ENCODE data around the gene IQGAP2. TPM values are rescaled to one million over a fixed set of nuclear protein-coding genes. Genes with fewer than 3 reads are reported as not detected.

The IQGAP2 gene
- total RNA-seq (2014; rRNA removed) (not detected in 2 replicates), Bru-seq, nascent RNA (percentile 10 among the genes with signal in this experiment), BruChase-seq, experiment 1, labeled RNA remaining after a 6-hour chase (percentile 8 among the genes with signal in this experiment), BruChase-seq, experiment 2, labeled RNA remaining after a 2-hour chase (percentile 7 among the genes with signal in this experiment)
- long read RNA-seq: 0 reads

GRCh38 chr5:76402886-76403765, at the start of gene IQGAP2:
Gene IQGAP2 (plus strand): TSS chr5:76403285. CDS start chr5:76403546, 261 bp downstream.
- H3F3A ChIP-seq (ENCODE audit: low read length, unreplicated experiment): no peaks in the 10 kb centered on the region
- H3K4me2 ChIP-seq (ENCODE audit: low read length): peak within 1 kb of the TSS; percentile 88
- intact Hi-C loops (cut with micrococcal nuclease): no loop called here
- CTCF ChIA-PET: interaction anchor here (0.6 to 0.7 kb wide), 2 partner anchors 181 to 743 kb away, joined by 3 read pairs; no protein-coding TSS in a partner anchor
- DNase-seq (peak; percentile 27), ATAC-seq (peak; percentile 64)
- peak within 1 kb of the TSS; percentile 71 for H2AFZ ChIP-seq (ENCODE audit: low read length)
- H3K4me1 ChIP-seq (ENCODE audit: insufficient read depth, low read length): no peaks in the 10 kb centered on the region
- no TSS peak for BruUV-seq (replicated peaks)
- POLR2A ChIA-PET (ENCODE audit: unreplicated experiment): no interaction called here
- H3K79me2 ChIP-seq (ENCODE audit: low read length): no peaks in the 10 kb centered on the region
- H3K36me3 ChIP-seq (ENCODE audit: low read depth, low read length): no peaks in the 10 kb centered on the region; the same call in 1 of the 2 replicates
- TF ChIP-seq CTCF (conservative IDR thresholded peaks at IDR 0.05; ENCODE audit: low read depth, low read length) (peak; percentile 59), EZH2phosphoT487 (IDR thresholded peaks at IDR 0.05; ENCODE audit: borderline replicate concordance, low read length) (no peak; the same call in 1 of the 2 replicates), EZH2 (IDR thresholded peaks at IDR 0.05; ENCODE audit: low read length, unreplicated experiment) (peak; percentile 75)
- no peaks in the 10 kb centered on the region for H3K9me2 ChIP-seq (replicated peaks; ENCODE audit: low read length)
- no peaks in the 10 kb centered on the region for H4K20me1 ChIP-seq (ENCODE audit: low read length)
- no peaks in the 10 kb centered on the region for H3K9me3 ChIP-seq (ENCODE audit: low read length)
- no peak within 1 kb of the TSS for H3K9ac ChIP-seq (ENCODE audit: low read length)
- no peak within 1 kb of the TSS for H3K27ac ChIP-seq (ENCODE audit: low read length)
- H3K27me3 ChIP-seq (ENCODE audit: low read length): peaks cover 73% of the 10 kb centered on the region
- H3K4me3 ChIP-seq (ENCODE audit: low read length): peak within 1 kb of the TSS; percentile 66

- no peak for DNase-seq
- no peaks in the 10 kb centered on the region for H3K9me3 ChIP-seq (ENCODE audit: low read length)
- no peaks in the 10 kb centered on the region for H3K36me3 ChIP-seq (ENCODE audit: low read depth, low read length)
- no peaks in the 10 kb centered on the region for H3F3A ChIP-seq (ENCODE audit: low read length, unreplicated experiment)
- H3K4me1 ChIP-seq (ENCODE audit: insufficient read depth, low read length): no peaks in the 10 kb centered on the region
- no peaks in the 10 kb centered on the region for H3K79me2 ChIP-seq (ENCODE audit: low read length)
- intact Hi-C loops (cut with micrococcal nuclease): no loop called here
- H4K20me1 ChIP-seq (ENCODE audit: low read length): no peaks in the 10 kb centered on the region
- ATAC-seq: no peak
- TF ChIP-seq CTCF (conservative IDR thresholded peaks at IDR 0.05; ENCODE audit: low read depth, low read length): no peak
- TF ChIP-seq EZH2 (IDR thresholded peaks at IDR 0.05; ENCODE audit: low read length, unreplicated experiment): no peak
- TF ChIP-seq EZH2phosphoT487 (IDR thresholded peaks at IDR 0.05; ENCODE audit: borderline replicate concordance, low read length): no peak
- no peak overlapping the region for H3K4me2 ChIP-seq (ENCODE audit: low read length)
- no TSS peak for BruUV-seq (replicated peaks)
- H3K4me3 ChIP-seq (ENCODE audit: low read length): no peak overlapping the region
- CTCF ChIA-PET: no interaction called here
- no peak overlapping the region for H2AFZ ChIP-seq (ENCODE audit: low read length)
- no peaks in the 10 kb centered on the region for H3K27me3 ChIP-seq (ENCODE audit: low read length)
- H3K9me2 ChIP-seq (replicated peaks; ENCODE audit: low read length): no peaks in the 10 kb centered on the region
- POLR2A ChIA-PET (ENCODE audit: unreplicated experiment): no interaction called here
- H3K9ac ChIP-seq (ENCODE audit: low read length): no peak overlapping the region
- no peak overlapping the region for H3K27ac ChIP-seq (ENCODE audit: low read length)
Measured at GRCh38 chr5:76356887-76357286, 46.2 kb upstream of the IQGAP2 start.

Measured in PC-3 (cell line).